Measurements from ENCODE around the gene COL4A6.
A peak's percentile ranks its signal among the peaks of the same experiment; 100 is the strongest.

The COL4A6 gene

DNA sequence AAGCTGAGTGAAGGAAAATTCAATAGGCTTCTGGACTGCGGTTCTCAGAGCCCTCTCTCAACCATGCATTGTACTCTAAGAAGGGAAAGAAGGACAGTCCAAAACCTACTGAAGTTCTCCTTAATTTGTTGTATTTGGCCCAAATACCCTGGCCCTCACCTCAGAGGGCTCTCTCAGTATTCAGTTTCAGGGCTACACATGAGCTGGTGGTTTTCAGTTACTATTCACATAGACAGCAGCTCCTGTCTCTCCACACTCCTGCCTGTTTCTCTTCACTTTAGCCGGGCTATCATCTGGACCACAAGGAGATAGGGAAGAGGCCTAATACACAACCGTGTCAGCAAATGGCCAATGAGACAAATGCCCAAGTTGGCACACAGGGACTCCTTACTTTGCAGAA, 280.6 kb downstream of the COL4A6 start:
- TF ChIP-seq, protein P1, sequence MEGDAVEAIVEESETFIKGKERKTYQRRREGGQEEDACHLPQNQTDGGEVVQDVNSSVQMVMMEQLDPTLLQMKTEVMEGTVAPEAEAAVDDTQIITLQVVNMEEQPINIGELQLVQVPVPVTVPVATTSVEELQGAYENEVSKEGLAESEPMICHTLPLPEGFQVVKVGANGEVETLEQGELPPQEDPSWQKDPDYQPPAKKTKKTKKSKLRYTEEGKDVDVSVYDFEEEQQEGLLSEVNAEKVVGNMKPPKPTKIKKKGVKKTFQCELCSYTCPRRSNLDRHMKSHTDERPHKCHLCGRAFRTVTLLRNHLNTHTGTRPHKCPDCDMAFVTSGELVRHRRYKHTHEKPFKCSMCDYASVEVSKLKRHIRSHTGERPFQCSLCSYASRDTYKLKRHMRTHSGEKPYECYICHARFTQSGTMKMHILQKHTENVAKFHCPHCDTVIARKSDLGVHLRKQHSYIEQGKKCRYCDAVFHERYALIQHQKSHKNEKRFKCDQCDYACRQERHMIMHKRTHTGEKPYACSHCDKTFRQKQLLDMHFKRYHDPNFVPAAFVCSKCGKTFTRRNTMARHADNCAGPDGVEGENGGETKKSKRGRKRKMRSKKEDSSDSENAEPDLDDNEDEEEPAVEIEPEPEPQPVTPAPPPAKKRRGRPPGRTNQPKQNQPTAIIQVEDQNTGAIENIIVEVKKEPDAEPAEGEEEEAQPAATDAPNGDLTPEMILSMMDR (IDR thresholded peaks at IDR 0.05; ENCODE audit: low read depth, low read length): no peak
- no peak overlapping the region for H3K4me3 ChIP-seq (ENCODE audit: low read depth, low read length)
- no peaks in the 10 kb centered on the region for H3K4me1 ChIP-seq
- no peak for DNase-seq
- H3K36me3 ChIP-seq: no peaks in the 10 kb centered on the region
- H3K9me3 ChIP-seq: no peaks in the 10 kb centered on the region
- no peaks in the 10 kb centered on the region for H3K27me3 ChIP-seq

DNA sequence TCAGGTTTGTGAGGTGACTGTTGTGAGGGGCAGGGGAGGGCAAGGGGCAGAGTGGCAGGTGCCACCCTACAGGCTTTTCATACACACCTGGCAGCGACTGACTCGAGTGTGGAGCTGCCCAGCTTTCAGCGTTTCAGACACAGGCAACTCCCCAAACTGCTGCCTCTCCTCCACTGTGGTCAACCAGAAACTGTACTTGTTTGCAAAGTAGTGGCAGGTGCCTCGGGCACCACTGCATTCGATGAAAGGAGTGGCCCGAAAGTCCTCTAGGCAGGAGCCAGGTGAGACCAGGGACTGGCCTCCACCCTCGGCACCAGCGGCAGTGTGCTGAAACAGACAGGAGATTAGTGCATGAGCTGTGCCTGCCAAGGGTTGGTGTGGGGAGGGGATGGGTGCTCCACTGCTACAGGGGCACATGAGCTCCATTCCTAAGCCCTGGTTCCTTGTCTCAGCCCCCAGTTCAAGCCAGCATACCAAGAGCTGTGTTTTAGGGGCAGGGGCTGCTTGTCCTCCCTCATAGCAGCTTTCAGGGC, 281.2 kb downstream of the COL4A6 start:
- TF ChIP-seq, protein P1 (IDR thresholded peaks at IDR 0.05; ENCODE audit: low read depth, low read length): no peak
- Histone ChIP-seq H3K36me3 (no peaks in the 10 kb centered on the region), H3K9me3 (no peaks in the 10 kb centered on the region), H3K4me1 (no peaks in the 10 kb centered on the region), H3K4me3 (ENCODE audit: low read depth, low read length) (no peak overlapping the region), H3K27me3 (no peaks in the 10 kb centered on the region)
- no peak for DNase-seq

DNA sequence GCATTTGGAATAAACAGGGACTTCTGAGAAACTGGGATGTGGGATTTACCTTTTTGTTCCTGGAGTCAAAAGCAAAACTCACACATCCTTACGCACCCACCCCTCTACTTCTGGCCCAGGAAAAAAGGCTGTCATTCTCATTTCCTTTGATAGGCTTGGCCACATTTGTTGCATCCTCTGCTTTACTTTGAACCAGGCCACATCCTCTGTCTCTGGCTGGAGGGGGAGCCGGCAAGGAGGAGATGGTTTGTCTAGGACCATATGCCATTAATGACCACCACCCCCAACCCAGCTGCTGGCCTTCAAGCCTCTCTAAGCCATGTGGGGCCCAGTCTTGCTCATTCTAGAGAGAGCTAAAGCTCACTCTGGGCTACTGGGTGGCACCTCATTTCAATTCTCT, 282.1 kb downstream of the COL4A6 start:
- no peaks in the 10 kb centered on the region for H3K36me3 ChIP-seq
- no peak overlapping the region for H3K4me3 ChIP-seq (ENCODE audit: low read depth, low read length)
- no peaks in the 10 kb centered on the region for H3K27me3 ChIP-seq
- TF ChIP-seq, protein P1 (IDR thresholded peaks at IDR 0.05; ENCODE audit: low read depth, low read length): no peak
- H3K9me3 ChIP-seq: no peaks in the 10 kb centered on the region
- H3K4me1 ChIP-seq: no peaks in the 10 kb centered on the region
- DNase-seq: no peak

DNA sequence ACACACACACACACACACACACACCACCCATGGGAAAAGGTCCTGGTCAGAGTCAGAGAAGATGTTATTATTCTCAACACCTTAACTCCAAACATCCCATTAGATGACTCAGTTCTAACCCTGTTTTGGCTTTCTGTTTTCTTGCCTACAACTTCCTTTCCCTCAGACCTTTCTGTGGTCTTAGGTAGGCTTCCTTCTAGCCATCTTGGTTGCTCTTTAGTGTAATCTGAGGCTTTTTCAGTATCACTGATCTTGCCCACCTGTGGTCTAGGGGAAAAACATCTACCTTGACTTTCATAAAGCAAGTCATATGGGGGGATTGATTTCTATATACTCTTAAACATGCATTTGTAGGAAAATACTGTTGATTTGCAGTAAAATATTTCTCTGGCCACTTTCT, 289.7 kb downstream of the COL4A6 start:
- no peaks in the 10 kb centered on the region for H3K27me3 ChIP-seq
- H3K9me3 ChIP-seq: no peaks in the 10 kb centered on the region
- no peaks in the 10 kb centered on the region for H3K4me1 ChIP-seq
- TF ChIP-seq, protein P1 (IDR thresholded peaks at IDR 0.05; ENCODE audit: low read depth, low read length): no peak
- H3K4me3 ChIP-seq (ENCODE audit: low read depth, low read length): no peak overlapping the region
- no peaks in the 10 kb centered on the region for H3K36me3 ChIP-seq
- no peak for DNase-seq

DNA sequence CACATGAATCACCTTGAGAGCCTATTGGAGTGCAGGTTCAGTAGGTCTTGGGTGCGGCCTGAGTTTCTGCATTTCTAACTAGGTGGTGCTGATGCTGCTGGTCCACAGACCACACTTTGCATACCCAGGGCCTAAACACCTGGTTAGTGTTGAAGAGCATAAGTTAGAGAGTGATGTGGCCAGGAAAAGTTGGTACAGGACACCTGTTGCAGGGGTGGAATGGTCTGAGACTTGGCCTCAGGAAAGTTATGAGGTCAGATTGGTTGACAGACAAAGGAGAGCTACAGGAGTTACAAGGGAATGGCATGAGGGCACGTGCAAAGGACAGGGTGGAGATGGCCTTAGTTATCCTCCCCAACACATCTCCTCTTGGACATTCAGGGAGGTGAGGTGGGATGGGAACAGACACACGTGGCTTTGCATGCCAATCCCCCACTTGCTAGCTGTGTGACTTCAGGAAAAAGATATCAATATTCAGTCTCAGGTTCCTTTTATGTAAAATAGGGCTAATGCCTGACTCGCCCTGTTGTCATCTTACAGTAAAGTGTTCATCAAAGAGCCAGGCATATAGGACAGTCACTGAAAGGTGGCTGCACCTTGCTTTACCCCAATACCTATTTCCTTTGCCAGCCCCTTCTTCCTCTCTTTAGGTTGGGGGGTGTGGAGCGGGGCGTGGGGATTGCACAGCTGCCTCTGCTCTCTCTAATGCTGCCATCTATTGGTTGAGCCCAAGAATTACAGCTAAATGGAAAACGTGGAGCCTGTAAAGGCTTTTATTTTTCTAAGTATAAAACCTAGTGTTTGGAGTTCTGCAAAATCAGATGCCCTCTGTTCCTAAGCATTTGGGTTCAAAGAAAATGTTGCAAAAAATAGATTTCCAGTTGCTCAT, 299.2 kb downstream of the COL4A6 start:
- Histone ChIP-seq H3K4me3 (ENCODE audit: low read depth, low read length) (no peak overlapping the region), H3K27me3 (no peaks in the 10 kb centered on the region), H3K4me1 (no peaks in the 10 kb centered on the region), H3K36me3 (no peaks in the 10 kb centered on the region), H3K9me3 (no peaks in the 10 kb centered on the region)
- TF ChIP-seq, protein P1 (IDR thresholded peaks at IDR 0.05; ENCODE audit: low read depth, low read length): peak; percentile 44
- no peak for DNase-seq

DNA sequence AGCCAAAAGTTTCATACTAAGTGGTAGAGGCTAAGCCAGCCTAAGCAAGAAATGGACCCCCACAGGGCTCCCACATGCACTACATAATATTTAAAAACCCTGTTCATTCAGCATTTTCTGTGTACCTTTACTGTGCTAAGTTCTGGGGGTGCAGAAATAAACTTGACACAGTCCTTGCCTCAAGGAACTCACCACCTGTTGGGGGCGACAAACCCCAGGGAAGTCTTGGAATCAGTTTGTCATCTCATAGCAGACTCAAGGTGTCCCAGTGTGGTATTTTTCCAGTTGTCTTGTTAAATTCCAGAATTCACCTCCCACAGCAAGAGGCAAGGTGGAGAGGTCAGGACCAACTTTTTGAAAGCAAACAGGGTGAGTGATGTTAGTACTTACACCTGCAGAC, 303.5 kb downstream of the COL4A6 start:
- Histone ChIP-seq H3K9me3 (no peaks in the 10 kb centered on the region), H3K4me1 (no peaks in the 10 kb centered on the region), H3K36me3 (no peaks in the 10 kb centered on the region), H3K4me3 (ENCODE audit: low read depth, low read length) (no peak overlapping the region), H3K27me3 (no peaks in the 10 kb centered on the region)
- TF ChIP-seq, protein P1 (IDR thresholded peaks at IDR 0.05; ENCODE audit: low read depth, low read length): no peak; the same call in 1 of the 2 replicates
- DNase-seq: no peak

All from BE2C (cell line).